Activated CD8-positive, alpha-beta memory T cell treated with anti-CD3 and anti-CD28 coated beads, Interleukin-2, amount 50 U/mL, for 48 hours (primary cell): ENCODE results near the gene OR2F1.

Experiments used
- DNase-seq: peaks from one replicate; pipeline ENCODE4 v3.0.0-alpha.2; 2020

The OR2F1 gene

GRCh38 chr7:143954544-143954943 is at the start of gene OR2F1:
Gene OR2F1 (plus strand): TSS chr7:143954844. CDS start chr7:143959971, 5,127 bp downstream.
- DNase-seq = no peak

GRCh38 chr7:143905509-143905908 is 49.1 kb upstream of the OR2F1 start:
- DNase-seq = no peak

- no peak for DNase-seq
Measured at GRCh38 chr7:143906151-143906550, 48.5 kb upstream of the OR2F1 start.

GRCh38 chr7:143906895-143907294 is 47.7 kb upstream of the OR2F1 start:
- DNase-seq = no peak

- no peak for DNase-seq
Measured at GRCh38 chr7:143908120-143908519, 46.5 kb upstream of the OR2F1 start.

GRCh38 chr7:143909863-143910262 is 44.8 kb upstream of the OR2F1 start:
- no peak for DNase-seq

- DNase-seq = no peak
Measured at GRCh38 chr7:143910473-143911248, 44.0 kb upstream of the OR2F1 start.

GRCh38 chr7:143913945-143914615 is 40.6 kb upstream of the OR2F1 start:
- DNase-seq = no peak

- DNase-seq = no peak
Measured at GRCh38 chr7:143914938-143915652, 39.5 kb upstream of the OR2F1 start.

- no peak for DNase-seq
Measured at GRCh38 chr7:143924851-143925250, 29.8 kb upstream of the OR2F1 start.

- no peak for DNase-seq
Measured at GRCh38 chr7:143929224-143929920, 25.3 kb upstream of the OR2F1 start.

- DNase-seq = no peak
Measured at GRCh38 chr7:143931739-143932138, 22.9 kb upstream of the OR2F1 start.

- DNase-seq = no peak
Measured at GRCh38 chr7:143934526-143935325, 19.9 kb upstream of the OR2F1 start, which contains the start of gene OR2F2. Gene OR2F2 (plus strand): TSS chr7:143935233. CDS start chr7:143935233, 0 bp downstream.

- no peak for DNase-seq
Measured at GRCh38 chr7:143936087-143937009, 18.3 kb upstream of the OR2F1 start.

- no peak for DNase-seq
Measured at GRCh38 chr7:143938379-143939243, 16.0 kb upstream of the OR2F1 start.

- DNase-seq = no peak
Measured at GRCh38 chr7:143945423-143945822, 9.2 kb upstream of the OR2F1 start.

- DNase-seq = no peak
Measured at GRCh38 chr7:143947111-143947510, 7.5 kb upstream of the OR2F1 start.

- DNase-seq = no peak
Measured at GRCh38 chr7:143948733-143949132, 5.9 kb upstream of the OR2F1 start.

GRCh38 chr7:143953421-143953820 is 1.2 kb upstream of the OR2F1 start:
- no peak for DNase-seq

GRCh38 chr7:143954135-143954534 is 509 bp upstream of the OR2F1 start:
- no peak for DNase-seq
